Stimulated activated CD4-positive, alpha-beta T cell treated with anti-CD3 and anti-CD28 coated beads, Interleukin-15, amount 100 ng/mL, for 24 hours (primary cell): ENCODE measurements around the gene ABCC4.

Experiments used
- DNase-seq: peaks from one replicate; pipeline ENCODE4 v3.0.0-alpha.2; 2020

The ABCC4 gene

DNA sequence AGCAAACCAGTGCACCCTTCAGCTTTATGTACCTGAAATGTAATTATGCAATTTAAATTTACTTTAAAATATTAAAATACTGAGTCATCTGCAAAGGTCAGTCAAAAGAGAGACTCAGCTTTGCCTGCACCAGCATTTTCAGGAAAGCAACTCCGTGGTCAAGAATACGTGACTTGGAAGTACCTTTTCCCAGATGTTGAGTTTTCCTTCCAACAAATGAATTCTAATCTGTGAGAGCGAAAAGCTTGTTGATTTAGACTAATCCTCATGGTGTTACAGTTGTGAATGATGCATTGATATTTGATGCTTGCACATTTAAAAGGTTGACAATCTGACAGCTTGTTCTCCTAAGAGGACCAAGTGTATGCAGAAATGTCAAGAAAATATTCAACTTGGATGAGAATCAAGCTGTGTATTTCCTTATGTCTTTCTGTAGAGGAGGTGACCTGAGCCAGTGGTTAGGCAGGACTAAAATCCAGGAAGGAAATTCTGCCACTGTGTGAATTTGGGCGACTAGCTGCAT, 270.4 kb downstream of the ABCC4 start:
- no peak for DNase-seq

DNA sequence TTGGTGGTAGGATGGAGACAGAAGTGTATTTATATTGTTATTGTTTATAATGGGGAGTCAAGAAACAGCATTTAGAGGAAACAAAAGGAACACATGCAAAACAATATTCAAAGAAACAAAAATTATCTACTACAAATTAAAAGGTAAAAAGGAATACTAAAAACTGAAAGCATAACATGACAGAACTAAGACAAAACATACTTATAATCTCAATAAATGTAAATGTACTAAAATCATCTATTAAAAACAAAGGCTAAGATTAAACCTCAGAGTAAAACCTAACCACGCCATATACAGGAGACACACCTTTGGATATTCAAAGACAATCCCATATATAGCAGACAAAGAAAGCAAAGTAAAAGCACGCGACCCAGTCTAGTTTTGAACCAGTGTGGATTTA, 273.6 kb downstream of the ABCC4 start:
- no peak for DNase-seq

DNA sequence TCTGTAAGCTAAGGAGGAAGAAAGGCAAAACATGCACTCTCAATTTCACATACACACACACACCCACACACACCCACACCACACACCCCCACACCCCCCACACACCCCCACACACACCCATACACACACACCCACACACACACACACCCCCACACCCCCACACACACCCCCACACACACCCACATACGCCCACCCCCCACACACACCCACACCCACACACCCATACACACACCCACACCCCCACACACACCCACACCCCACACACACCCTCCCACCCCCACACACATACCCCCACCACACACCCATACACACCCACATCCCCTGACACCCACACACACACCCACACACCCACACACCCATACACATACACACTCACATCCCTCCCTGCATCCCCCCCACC, 276.1 kb downstream of the ABCC4 start:
- no peak for DNase-seq

DNA sequence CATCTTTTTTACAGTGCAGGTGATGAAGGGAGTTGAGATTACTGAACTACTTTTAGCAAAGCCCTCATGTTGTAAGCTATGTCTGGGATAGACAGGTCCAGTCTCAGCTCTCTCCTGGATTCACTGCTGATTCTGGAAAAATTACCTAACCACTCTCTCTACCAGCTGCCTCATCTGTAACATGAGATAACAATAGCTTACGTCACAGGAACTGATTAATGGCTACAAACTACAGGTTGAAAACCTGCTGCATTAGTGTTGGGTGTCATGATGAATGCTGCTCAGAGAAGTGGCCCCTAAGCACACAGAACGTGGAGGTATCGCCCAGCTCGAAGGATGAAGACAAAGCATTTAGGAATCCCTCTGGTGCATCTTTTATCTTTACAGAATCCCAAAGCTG, 277.8 kb downstream of the ABCC4 start:
- DNase-seq, result no peak

DNA sequence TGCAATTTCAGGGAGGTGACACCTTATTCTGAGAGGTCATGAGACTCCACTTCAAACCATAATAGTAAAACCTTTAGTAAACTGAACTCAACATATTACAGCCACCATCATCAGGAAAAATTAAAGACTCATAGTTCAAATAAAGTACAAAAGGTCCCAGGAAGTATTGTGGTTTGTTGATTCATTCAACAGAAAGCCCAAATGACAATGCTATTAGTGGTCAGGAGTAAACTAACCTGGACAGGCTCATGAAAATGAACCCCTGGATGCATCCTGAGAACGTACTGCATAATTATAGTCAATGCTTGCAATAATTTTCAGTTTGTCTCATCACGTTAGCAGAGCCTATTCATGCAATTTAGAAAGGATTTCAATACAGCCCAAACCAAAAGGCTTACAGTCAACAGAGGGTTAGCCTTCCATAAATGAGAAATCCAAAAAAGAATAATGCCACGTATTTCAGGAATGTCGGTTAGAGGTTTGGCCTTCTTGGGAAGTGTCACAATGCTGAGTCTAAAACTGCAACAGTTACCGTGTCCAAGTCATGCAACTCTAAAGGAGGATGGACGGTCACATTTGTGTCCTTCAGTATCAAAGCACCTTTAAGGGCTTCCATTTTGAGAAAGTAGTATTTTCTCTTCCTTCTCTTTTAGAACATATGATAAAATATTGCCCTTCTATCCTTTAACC, 280.8 kb downstream of the ABCC4 start:
- no peak for DNase-seq

DNA sequence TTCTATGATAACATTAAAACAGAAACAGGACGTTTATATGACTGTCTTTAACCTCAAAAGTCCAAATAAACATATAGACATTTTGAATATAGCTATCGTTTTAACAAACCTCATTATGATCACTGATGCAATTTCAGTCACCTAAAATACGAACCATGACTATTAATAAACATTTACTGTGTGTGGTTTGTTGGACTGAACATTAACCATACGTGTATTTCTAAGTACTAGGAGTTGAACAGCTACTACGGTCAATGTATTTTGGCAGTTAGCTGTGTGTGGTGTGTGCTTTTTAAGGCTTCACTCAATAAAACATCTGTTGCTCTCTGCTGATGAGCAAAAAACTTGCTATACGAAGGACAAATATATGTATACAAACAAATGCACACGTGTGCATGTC, 281.4 kb downstream of the ABCC4 start:
- no peak for DNase-seq

DNA sequence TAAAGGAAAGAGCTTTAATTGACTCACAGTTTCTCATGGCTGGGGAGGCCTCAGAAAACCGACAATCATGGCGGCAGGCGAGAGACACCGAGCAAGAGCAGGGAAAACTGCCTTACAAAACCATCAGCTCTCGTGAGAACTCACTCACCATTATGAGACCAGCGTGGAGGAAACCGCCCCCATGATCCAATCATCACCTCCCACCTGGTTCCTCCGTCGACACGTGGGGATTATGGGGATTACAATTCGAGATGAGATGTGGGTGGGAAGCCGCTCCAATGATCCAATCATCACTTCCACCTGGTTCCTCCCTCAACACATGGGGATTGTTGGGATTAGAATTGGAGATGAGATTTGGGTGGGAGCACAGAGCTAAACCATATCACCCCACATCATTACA, 293.9 kb downstream of the ABCC4 start:
- DNase-seq, result no peak

DNA sequence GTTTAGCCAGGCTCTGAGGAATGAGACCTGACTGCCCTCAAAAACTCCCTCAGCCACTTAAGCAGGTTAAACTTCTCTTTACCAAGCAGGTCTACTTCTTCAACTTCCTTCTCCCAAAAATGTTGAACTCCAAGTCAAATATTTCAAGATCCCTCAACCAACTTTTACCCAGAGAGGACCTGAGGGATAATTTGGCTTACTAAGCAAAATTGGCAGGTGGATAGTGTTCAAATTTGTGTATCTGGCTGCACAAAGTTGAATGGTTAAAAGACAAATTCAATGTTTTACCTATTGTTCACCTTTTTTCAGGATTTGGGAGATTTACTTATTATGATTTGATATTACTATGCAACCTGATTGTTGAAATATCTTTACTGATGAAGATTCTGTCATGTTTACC, 296.0 kb downstream of the ABCC4 start:
- DNase-seq, result no peak

DNA sequence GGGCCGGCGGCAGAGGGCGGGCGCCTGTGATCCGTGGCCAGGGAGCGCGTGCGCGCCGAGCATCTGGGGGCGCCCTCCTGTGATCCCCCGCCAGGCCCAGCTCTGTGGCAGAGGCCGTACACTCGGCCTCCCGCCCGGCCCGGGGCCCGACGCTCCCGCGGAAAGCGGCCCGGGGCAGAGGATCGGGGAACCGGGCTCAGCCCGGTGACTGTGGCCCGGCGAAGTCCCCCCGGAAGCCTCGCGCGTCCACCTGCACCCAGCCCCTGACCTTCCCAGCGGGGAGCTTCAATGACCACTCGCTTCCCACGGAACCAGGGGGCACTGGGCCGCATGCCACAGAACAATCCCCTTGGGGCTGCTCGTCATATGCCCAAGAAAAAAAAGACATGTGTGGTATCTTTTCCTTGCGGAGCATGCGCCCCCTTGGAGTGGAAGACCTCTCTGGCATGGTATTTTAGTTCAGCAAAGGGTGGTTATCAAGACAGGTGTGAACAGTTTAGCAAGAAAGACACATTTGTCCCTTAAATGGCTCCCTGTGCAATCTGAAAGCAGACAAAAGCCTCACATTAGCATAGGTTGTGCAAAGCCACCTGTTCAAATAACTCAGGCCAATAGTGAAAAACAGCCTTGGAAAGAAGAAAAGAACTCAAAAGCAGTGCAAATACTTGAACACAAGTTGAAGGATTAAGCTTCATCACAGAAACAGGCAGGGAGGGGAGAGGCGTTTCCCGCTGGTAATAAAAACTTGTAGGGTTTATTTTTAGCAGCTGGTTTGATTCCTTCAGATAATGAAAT, 298.0 kb downstream of the ABCC4 start:
- DNase-seq, result no peak

DNA sequence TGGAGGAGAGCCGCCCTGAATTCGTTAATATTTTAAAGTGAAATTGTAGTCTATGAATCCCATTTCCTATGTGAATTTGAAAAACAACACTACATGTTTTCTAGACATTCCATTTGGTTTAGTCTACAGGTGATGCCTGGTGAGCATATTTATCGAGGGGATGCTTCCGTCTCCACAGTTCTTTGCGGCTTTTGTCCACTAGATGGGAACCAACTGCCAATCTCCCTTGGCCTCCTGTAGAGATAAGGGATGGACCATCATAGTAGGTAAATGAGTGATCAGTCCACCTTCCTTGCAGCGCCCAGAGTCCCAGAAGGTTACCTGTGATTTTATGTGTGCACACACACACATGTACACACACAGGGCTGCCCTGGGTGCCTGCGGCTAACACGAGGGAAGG, 299.1 kb downstream of the ABCC4 start:
- no peak for DNase-seq

DNA sequence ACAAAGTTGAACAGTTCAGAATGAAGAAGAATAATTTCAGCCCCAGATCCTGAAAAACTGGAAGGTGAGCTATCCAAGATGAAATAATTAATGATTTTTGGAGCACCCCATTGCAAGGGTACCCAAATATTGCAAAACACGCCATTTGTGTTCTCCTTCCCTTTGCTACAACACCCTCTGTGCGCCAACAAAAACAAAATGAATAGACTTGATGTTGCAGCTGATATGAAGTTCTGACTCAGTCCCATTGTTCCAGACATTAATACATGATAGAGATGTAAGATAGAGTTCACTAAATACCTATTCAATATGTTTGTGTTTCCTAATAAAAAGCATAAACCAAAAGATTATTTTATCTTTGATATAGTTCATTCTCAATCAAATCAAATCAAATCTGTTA, 301.4 kb downstream of the ABCC4 start:
- no peak for DNase-seq

DNA sequence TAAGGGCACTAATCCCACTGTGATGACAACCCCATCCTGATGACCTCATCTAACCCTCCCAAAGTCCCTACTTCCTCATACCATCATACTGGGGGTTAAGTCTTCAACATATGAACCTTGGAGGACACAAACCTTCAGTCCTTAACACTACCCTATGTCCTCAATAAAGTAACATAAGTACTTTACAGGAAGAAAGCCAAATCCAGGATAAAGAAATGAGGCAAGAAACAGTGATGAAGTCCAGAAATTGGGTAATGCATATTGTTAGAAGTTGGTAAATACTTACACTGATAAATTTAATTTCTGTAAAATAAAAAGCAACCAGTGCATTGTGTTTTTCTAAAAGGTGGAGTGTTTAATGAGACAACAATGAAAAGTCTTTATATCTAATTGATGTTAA, 304.1 kb downstream of the ABCC4 start:
- no peak for DNase-seq

DNA sequence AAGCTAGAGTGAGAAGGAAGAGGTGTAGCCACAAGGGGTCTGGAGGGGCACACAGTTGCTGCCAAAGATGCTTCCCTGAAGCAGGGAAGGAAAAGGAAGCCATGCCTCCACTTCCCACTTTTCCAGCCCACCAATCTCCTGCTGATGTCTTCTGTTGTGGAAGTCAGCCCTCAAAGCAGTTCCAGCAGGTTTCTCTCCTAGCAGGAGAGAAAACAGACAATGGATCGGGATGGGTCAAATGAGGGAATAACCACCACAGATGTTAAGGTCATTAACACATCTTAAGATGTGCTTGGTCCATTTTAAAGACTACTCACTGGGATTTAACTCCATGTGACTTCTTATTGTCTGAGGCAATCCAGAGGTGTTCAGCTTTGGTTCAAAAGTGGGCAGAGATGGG, 304.8 kb downstream of the ABCC4 start:
- no peak for DNase-seq

DNA sequence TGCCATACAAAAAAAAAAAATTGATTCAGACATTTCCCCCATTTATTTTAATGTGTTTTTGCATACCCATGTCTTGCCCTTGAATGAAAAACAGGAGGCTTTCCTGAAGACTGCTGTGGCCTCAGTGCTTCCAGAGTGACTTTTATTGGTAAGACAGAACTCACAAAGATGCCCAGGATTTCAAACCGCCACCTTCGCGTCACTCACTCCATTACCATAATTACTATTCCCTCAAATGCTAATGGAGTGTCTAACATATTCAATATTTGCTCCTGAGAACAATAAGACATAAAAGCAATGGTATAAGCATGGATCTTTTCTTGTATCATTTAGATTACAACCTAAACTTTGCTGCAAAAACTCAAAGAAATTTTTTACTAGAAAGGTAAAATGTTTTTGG, 306.7 kb downstream of the ABCC4 start:
- DNase-seq, result no peak

DNA sequence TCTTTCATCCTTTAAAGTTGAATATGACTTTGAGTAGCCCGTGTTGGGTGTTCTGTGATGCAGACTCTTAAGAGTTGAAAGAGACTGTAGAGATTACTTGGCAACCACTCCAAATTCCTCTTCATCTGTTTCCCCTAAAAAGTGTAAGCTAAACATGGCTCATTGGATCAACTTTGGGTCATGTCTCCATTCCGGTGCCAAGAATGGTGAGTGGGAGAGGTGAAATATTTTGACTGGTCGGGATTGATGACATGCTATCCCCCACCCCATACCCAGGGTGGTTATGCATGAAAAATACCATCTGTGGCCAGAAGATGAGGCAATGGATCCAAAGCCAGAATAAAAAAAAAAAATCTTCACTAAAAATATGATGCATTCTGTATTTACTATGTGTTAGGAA, 307.6 kb downstream of the ABCC4 start:
- no peak for DNase-seq

DNA sequence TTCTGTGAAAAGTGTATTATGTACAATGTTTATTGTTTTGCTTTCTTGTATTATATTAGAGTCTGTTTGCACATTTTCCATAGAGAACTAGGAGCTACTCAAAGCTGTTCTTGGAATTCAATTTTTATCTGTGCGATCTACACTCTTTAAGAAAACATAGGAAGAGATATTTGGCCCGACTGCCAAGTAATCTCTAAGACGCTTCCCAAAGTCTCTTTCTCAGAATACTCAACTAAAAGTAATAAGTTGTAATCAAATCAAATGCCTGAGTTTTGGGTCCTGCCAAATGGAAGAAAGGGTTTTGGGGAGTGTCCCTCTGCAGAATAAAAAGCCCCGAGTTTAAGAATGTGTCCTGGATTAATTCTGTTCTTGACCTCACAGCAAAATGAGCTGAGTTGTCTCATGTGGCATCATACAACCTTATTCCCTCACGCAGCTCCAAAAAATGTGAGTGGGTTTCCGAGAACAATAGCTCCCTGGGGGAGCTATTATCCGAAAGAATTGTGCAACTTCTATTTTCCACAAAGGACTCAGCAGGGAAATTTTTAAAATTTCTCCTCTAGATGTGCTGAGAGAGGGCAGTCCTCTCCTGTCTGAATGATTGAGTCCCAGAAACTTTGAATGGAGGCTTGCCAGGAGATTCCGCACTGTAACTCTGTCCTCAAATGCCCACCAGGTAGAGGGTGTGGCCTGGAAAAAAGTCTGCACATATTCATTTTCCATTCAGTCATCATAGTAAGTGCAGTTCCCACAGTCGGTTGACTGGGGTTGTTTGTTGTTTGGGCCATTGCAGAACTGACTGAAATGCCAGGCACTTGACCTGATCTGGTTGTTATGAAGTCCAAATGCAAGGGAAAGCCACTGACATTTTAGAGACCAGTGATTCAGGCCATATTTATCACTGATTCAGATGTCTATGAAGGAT, 309.0 kb downstream of the ABCC4 start:
- DNase-seq, result no peak

DNA sequence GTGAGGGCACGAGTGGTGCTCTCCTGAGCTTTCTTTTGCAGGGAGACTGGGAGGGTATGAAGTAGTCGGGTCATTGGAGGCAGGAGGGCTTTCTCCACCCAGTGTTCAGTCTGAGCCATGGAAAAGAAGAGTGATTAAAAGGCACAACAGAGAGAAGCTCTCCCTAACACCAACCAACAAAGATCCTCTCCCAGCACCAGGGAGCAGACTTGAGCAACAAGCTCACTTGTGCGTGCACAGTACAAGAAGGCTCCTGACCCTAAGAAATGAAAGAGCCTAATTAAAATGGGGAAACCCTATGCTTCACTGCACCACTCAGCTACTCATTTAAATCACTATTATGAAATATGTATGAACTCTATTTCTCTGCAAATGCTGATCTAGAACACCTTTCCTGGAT, 312.6 kb downstream of the ABCC4 start:
- no peak for DNase-seq

DNA sequence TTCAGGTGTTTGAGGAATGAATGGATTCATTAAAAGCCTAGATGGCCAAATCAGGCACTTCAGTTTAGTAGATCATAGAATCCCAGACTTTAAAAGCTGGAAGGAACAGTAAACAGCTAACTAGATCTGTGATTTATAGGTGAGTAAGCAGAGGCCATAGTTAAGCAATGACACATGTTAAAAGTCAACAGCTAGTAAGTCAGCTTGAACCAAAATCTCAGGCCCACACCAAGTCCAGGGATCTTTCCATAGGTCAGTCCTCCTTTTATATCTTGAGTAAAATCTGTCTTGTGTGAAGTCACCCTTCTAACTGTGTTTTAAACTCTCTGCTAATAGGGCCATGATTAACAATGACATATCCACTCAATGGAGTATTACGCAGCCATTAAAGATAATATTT, 313.4 kb downstream of the ABCC4 start:
- DNase-seq, result no peak

DNA sequence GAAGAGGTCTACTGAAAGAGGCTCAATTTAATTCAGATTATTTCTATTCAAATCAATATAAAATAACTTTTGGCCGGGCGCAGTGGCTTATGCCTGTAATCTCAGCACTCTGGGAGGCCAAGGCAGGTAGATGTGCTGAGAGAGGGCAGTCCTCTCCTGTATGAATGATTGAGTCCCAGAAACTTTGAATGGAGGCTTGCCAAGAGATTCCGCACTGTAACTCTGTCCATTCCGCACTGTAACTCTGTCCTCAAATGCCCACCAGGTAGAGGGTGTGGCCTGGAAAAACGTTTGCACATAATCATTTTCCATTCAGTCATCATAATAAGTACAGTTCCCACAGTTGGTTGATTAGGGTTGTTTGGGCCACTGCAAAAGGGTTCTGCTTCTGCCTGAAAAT, 314.2 kb downstream of the ABCC4 start:
- DNase-seq, result no peak

DNA sequence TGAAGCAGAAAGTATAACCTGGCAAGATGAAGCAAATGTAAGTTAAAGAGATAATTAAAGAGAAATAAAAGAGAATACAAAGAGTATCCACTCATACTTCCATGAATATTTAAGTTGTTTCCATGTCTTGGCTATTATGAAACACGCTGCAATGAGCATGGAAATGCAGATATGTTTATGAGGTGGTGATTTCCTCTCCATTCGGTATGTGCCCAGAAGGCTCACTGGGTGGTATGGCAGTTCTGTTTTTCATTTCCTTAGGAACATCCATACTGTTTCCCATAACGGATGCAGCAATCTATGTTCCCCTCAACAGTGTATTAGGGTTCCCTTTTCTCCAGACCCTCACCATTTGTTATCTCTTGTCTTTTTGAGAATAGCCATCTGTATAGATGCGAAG, 316.3 kb downstream of the ABCC4 start:
- no peak for DNase-seq

DNA sequence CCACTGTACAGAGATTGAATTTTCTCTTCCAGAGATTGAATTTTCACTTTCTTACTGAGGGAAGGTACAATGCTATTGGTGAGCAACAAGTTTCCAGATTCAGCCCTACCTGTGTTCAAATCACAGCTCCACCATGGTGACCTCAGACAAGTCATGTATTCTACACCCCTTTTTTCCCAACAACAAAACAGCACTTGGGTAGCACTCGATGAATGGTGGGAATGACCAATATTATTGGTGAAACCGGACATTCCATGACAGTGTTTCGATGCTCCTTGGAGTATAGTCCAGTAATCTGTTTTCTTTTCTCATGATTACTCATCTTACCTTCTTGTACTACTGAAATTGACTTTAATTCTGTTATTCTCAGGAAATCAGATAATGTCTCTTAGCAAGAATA, 322.7 kb downstream of the ABCC4 start:
- DNase-seq, result no peak

DNA sequence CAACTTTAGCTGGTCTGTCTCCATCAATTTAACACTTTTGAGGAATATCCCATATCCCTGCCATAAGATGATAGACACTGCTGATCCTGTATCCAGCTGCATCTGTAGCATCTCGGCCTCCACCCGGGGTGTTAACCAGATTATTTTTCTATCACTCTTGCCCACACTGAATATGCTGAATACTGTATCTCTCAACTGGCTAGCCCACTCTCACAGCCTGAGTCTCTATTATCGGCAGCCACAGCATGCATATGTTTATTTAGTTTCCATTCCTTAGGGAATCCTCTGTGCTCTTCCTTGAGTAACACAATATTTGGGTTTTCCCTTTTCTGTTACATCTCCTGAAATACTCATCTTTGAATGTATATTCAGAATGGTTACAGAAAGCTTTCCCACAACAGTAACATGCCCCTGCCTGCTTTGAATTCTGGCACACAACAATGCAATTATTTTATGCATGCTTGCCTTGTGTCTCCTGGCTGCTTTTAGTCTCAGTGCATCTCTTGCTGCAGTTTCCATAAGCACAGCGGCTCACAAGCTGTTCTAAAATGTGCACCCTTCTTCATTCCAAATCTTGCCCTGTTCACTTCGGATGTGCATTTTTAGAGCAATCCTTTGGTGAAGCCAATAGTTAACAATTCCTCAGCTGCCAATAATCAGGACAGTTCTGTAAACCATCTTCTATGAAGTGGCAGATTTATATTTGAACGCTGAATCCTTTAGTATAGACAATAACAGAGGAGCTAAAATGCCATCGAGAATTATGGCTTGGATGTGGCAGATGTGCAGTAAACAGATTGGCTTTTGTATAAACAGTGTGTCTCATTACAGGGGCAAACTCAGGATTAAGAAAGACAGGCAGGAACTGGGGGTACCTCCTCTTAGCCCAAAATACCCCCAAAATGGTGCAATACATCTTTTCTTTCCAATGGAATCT, 327.0 kb downstream of the ABCC4 start:
- DNase-seq, result no peak
